ENCODE results near the gene NHLRC2.

NHLRC2 gene

DNA sequence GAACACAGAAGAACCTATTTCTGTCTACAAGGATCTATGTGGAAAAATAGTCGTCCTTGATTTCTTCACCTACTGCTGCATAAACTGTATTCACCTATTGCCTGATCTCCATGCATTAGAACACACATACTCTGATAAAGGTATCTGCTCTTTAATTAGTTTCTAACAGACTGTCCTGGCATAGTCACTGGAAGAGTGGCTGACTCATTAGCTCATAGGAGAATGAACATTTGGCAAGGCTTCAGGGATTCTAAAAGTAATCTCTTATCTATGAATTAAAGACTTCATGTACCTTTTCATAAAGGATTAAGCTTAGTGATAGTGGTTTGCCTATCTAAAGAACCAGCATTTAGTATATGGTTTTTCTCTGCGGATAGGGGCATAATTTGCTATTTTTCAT lies 4.1 kb downstream of the NHLRC2 start:
- DNase-seq (ENCODE audit: low read depth in 2 of 2): no peak

DNA sequence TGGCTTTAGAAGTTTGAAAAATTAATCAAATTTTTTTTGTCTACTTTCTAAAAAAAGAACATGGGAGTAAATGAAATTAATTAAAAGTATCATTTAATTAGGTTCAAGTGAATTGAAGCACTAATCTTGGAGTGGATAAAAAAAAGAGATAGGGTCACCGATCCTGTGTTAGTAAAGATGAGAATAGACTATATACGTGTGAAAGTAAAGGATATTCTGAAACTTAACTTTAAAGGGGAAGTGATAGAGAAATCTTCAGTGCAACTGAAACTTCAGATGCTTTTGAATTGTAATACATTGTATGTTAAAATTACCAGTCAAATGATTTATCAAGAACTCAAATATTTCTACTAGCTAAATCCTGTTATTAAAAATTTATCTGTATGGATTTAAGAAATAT lies 4.8 kb downstream of the NHLRC2 start:
- no peak for DNase-seq (ENCODE audit: low read depth in 2 of 2)

DNA sequence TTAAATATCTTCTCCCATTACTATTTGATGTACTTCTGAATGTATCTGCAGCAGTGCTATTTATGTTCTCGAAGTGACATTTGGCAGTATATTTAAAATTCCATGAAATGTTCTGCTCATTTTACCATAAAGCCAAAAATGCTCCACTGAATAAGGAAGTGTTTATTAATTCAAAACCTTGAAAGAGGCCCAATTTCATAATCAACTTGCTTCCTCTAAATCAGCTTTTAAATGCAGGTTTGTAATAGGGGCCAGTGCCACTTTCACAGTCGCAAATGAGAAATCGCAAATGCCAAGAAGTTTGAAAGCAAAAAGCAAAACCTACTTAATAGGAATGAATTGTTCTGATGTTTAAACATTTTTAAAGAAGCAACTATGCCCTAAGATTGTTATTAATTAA lies 11.4 kb downstream of the NHLRC2 start:
- DNase-seq (ENCODE audit: low read depth in 2 of 2): no peak

DNA sequence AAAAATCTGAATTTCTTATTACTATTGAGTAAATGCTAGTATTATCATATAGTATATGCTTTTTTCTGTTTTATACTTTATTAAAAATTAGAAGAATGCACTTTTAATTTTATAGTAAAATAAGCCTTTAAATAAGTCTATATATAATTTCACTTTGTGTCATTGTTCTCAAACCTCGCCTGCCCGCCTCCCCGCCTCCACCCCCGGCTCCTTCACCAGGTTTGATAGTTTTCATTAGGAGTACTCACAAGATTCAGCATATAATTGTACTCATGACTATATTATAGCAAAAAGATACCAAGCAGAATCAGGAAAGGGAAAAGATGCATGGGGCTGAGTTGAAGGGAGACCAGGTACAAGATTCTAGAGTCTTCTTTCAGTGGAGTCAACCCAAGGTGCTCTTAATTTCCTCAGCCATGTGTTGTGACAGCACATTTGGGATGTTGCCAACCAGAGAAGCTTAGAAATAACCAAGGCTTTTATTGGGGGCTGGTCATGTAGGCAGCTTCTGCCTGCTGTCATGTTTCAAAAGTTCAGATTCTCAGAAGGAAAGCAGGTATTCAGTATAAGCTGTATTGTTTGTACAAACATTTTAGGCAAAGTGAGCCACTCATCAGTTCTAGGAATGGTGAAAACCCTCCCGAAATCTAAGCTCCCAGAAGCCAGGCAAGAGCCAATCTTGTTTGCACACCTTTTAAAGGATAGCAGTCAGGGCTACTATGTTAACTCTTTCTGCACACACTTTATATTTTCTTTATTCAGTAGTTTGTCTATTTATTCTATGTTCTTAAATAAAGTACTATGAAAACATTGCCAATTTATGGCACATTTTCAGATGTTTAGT lies 12.3 kb downstream of the NHLRC2 start:
- no peak for DNase-seq (ENCODE audit: low read depth in 2 of 2)

DNA sequence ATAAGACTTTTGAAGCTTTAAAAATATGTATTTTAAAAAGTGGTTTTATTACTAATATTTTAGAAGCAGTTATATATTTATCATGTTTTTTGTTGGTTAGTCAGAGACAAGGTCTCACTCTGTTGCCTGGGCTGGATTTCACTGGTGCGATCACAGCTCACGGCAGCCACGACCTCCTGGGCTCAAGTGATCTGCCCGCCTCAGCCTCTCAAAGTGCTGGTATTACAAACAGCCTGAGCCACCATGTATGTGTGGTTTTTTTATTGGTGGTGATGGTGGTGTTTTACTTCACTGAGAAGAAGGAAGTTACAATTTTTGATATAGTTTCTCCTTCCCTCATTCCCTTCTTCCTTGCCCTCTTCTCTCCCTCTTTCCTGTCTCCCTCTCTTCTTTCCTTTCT lies 13.4 kb downstream of the NHLRC2 start:
- DNase-seq (ENCODE audit: low read depth in 2 of 2): no peak

DNA sequence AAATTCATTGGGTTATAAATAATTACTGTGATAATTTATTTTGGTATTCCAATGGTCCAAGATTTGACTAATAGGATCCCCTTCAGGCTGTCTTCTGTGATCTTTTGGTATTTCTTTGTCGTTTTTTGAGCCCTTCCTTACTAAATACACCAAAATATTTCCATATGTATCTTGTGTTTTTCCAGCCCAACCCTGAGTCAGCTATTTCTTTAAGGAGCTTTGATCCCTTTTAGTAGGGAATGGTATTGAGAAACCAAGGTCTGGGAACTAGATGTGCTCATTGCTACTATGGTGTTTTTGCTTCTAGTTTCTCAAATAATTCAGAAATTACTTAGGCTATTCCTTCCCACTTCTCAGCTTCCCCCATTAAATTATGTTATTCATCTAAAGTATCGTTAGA lies 15.3 kb downstream of the NHLRC2 start:
- no peak for DNase-seq (ENCODE audit: low read depth in 2 of 2)

DNA sequence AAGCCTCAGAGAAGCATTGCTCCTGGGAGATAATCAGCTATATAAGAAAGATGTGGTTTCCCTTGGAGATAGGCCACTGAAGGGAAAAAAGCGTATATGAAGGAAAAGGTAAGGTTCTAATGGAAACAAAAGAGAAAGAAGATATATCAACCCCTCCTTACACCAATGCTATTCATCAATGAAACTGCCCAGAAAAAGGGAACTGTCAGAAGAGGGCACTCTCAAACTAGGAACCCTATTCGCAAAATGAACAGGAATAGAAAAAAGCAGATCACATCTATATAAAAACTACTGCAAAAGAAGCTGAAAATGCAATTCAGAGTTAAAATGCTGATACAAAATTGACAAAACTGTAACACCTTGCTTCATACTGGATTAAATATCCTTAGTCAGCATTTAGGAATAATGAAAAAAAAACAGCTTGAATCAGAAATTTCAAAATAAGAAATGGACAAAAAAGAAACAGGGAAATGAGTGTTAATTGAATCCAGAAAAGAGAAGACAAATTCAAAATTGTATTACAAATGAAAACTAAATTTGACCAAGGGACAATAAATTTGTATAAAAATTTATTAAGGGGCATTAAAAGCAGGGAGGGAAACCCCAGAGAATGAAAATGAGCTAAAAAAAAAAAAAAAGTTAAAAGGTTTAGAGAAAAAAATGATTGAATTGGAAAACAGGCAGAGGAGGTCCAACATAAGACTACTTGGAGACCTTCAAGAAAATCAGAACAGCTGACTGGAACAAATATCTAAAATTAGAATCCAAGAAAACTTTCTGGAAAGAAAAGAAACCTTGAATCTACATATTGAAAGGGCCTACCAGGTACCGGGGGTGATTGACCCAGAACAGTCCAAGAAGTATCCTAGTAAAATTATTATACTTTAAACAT lies 17.9 kb downstream of the NHLRC2 start:
- no peak for DNase-seq (ENCODE audit: low read depth in 2 of 2)

DNA sequence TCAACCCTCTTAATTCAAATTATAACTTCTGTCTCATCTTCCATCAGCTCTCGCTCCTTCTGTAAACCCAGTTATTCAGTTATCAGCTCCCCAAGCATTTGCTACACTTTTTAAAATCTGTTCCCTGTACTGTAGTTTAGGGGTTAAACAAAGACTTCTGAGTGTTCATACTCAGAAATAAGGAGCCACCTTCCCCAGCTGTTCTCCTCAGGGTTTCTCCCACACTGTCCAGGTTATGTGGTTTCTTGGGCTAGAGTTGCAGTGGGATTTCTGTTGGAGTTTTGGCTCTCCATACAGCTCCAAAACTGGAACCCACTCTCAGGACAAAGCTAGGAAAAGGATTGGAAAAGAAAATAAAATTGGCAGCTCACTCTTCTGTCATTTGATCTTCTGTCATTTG lies 20.8 kb downstream of the NHLRC2 start:
- no peak for DNase-seq (ENCODE audit: low read depth in 2 of 2)

DNA sequence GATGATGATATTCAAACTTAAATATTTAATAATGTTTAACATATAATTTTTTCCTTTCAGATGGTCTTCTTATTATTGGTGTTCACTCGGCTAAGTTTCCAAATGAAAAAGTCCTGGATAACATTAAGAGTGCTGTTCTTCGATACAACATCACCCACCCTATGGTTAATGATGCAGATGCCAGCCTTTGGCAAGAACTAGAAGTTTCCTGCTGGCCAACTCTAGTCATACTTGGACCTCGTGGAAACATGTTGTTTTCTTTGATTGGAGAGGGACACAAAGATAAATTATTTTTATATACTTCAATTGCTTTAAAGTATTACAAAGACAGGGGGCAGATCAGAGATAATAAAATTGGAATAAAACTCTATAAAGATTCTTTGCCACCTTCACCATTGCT lies 22.0 kb downstream of the NHLRC2 start:
- no peak for DNase-seq (ENCODE audit: low read depth in 2 of 2)

DNA sequence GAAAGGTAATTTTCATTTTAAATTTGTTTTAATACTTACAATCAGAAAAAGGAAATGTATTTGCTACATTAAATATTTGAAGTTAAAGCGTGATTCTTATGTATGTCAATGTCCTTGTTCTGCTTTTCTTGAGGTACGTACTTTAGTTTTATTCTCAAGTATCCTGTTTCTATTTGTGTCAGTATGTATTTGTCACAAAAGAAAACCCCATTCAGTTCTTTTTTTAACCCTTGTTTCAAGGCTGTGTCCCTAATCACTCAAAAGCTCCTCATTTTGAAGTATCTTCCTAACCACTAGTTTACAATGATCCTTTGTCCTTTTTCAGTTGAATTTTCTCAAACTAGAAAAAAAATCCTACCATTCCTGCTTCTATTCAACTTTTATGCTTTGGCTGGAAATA lies 25.2 kb downstream of the NHLRC2 start:
- no peak for DNase-seq (ENCODE audit: low read depth in 2 of 2)

DNA sequence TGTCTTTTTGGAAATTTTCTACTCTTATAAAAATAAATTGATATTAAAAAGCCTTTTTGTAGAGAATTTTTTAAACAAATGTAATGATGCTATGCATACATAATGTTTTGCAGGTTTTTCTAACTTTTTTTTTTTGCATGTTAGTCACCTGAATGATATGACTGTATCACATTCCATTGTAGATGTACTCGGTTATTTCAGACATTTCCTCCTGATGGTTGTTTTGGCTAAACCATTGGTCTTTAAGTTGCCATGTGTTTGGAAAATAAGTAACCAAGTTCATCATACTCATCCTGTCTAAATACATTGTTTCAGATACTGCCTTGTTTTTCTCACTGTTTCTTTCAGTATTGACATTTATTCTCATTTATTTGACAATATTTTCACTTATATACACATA lies 25.8 kb downstream of the NHLRC2 start:
- no peak for DNase-seq (ENCODE audit: low read depth in 2 of 2)

DNA sequence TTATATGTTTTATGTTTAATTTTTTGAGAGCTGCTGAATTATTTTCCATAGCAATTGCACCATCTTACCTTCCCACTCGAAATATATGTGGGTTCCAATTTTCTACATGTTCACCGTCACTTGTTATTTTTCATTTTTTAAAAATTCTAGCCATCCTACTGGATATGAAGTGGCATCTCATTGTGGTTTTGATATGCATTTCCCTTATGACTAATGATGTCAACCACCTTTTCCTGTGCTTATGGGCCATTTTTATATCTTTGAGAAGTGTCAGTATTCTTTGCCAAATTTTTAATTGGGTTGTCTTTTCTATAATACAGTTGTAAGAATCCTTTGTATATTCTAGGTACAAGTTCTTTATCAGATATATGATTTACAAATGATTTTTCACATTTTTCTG lies 27.8 kb downstream of the NHLRC2 start:
- DNase-seq (ENCODE audit: low read depth in 2 of 2): no peak

DNA sequence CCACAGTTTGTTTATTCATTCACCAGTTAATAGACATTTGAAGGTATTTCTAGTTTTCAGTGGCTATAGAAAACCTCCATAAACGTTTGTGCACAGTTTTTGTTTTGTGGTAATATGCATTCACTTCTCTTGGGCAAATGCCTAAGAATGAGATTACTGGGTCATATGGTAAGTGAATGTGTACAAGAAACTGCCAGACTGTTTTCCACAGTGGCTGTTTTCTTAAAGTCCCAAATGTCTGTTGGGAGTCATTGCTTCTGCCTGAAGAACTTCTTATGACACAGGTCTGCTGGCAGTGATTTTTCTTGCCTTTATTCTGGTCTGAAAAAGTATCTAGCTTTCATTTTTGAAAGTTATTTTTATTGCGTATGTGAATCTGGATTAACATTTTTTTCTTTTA lies 35.5 kb downstream of the NHLRC2 start:
- DNase-seq (ENCODE audit: low read depth in 2 of 2): no peak

DNA sequence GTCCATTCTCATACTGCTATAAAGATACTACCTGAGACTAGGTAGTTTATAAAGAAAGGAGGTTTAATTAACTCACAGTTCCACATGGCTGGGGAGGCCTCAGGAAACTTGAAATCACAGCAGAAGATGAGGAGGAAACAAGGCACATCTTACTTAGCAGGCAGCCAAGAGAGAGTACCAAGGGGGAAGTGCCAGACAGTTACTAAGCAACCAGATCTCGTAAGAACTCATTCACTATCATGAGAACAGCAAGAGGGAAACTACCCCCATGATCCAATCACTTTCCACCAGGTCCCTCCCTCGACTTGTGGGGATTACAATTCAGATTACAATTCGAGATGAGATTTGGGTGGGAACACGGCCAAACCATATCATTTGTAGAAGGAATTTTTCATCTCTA lies 36.3 kb downstream of the NHLRC2 start:
- DNase-seq (ENCODE audit: low read depth in 2 of 2): no peak

DNA sequence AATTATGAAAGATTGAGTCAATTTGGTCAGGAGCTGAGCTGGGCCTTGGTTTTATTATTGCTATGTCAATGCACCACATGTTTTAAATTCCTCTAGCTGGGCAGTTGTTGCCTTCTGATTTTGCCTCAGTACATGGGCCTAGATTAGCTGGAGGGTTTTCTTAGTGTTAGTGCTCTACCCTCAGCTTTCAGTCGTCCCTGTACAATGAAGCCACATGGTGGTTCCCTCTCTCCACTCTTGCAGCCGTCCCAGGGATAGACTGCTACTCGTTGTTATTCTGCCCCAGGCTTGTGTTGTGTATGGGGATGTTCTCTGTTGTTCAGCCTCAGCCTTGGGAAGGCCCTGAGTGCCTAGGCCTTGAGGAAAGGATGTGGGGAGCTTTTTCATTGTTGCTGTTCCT lies 37.0 kb downstream of the NHLRC2 start:
- DNase-seq (ENCODE audit: low read depth in 2 of 2): no peak

DNA sequence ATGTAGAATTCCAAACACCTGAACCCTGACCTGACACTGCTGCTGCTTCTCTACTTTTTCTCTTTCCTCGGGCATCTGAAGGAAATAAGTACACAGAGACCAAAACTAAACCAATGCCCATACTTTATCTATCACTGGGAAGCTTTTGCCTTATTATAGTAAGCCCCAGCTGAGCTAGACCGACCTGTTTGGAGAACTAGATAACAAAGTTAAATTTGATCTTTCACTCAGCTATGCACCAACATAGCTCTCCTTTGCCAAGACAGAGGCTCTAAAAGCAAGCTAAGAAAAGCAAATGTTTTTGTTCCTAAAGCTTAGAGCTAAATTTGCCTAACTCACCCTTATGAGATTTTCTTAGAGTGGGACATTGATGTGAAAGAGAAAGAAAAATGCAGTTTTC lies 39.1 kb downstream of the NHLRC2 start:
- no peak for DNase-seq (ENCODE audit: low read depth in 2 of 2)

DNA sequence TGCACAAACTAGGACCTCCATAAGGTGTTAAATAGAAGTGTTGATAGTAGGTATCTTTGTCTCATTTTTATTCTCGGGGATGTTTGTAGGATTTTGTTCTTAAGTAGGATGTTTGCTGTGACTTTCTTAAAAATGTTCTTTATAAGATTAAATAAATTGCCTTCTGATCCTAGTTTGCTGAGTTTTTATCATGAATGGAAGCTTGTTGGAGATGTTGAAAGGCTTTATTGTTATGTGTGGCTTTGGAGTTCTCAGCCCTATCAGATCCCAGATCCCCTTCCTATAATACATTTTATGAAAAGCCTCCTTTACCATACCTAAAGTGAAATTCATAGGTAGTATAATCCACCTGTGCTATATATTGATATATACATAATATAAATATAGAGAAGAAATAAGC lies 40.1 kb downstream of the NHLRC2 start:
- DNase-seq (ENCODE audit: low read depth in 2 of 2): no peak

DNA sequence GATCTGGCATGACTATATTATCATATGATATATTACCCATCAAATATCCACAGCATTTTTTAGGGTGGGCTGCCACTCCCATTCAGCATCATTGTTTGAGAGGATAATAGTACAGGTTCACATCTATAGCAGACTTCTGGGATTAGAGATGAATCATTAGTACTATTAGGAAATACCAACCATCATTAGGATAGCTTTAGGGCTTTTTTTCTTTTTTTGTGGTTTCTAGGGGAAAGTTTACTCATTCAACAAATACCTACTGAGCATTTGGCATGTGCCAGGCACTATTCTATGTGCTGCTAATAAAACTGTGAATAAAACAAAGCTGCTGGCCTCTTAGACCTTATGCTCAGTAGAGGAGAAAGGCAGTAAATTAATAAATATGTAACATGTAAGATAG lies 40.6 kb downstream of the NHLRC2 start:
- DNase-seq (ENCODE audit: low read depth in 2 of 2): no peak

DNA sequence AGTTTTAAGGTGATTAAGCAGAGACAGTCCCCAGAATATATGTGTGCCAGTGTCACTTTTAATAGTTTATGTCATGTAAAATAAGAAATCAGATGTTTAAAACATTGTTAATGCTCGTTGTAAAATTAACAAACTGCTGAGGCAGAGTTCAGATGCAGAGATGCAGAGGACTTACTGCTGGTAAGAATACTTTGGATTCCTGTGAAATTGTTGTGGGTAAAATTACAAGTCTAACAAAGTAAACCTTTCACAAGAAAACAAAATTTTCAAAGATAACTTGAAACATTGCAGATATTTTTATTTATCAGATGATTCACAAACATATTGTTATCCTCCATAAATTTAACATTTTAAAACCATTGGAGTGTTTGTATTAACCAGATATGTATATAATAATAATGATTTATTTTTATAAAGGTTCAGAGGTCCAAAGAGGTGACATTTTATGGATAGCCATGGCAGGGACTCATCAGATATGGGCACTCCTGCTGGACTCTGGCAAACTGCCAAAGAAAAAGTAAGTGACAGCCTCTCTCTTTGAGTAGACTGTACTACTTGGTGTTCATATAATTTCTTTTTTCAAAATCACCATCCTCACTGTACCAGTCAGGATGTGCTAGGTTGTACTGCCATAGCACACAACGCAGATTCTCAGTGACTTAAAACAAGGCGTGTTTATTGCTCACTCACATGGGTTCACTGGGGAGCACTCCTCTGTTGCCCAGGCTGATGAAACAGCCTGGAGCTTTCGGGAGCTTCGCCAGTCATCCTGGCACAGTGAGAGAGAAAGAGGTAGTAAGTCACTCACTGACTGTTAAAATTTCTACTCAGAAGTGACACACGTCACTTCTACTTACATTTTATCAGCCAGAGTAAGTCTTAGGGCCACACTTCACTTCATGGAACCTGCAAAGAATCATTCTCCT lies 43.5 kb downstream of the NHLRC2 start:
- no peak for DNase-seq (ENCODE audit: low read depth in 2 of 2)

DNA sequence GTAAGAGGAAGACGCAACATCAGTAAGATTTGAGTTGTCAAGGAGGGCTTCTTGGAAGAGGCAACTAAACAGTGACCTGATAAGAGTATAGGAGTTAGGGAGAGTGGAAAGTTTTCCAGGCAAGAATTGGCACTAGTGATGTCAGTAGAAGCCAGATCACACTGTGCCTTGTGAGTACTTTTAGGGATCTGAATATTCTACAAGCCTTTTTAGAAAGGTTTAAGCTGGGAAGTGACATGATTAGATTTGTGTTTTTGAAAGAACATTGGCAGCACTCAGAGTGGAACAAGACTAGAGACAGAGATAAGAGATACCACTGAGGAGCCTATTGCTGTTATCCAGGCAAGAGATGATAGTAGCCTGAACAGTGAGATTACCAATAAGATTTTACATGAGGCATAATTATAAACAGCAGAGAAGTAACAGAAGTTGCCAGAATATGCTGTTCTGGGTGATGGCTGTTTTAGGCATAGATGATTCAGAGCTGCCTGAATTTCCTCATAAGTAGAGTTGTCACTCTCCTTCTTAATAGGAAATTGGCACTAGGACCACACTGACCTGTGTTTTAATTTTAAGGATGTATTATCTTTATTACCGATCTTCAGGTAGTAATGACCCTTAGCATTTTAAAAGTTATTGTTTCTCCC lies 45.6 kb downstream of the NHLRC2 start:
- DNase-seq (ENCODE audit: low read depth in 2 of 2): no peak

DNA sequence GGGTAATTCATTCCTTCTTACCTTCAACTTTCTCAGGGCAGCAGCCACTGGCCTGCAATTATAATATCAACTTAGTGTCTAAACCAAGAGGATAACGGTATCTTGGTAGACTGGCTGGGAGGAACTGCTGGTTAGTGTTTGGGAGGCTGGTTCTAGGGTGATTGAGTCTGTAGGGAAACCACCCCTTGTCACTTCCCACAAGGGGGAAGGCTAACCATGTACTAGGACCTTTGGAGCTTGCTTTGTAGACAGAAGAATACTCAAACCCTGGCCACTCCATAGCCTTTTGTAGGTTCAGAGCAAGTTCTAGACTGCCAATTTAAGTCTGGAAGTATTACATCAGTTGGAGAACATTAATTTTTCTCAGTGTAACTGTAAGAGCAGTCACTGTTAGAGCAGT lies 51.3 kb downstream of the NHLRC2 start:
- DNase-seq (ENCODE audit: low read depth in 2 of 2): no peak

DNA sequence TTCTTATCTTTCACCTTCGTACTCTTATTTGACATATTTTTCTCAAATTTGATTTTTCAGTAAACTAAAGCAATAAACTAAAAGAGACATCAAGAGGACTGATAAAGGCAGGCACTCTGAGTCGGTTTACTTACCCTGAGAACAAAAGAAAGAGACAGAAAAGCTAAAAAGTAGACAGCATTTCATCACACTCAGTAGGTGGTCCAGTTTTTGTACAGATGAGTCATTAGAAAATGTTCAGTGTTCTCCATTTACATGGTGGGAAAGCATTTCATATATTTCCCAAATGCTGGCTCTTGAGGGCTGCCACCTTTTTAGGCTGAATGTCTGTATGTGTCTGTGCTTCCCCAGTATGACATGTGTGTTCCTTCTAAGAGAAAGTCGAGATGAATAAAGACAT lies 52.7 kb downstream of the NHLRC2 start:
- no peak for DNase-seq (ENCODE audit: low read depth in 2 of 2)
